Temporal lobe (tissue), 1 donor: ENCODE results near the gene ZFAND2A. TPM values are rescaled to one million over a fixed set of nuclear protein-coding genes. Genes with fewer than 3 reads are reported as not detected.

Experiments used
- total RNA-seq: library from RNA; depleted of rRNA; stranded (reverse); fragments of >200 nt; gene quantifications from one replicate; pipeline ENCODE4 v1.2.3, GENCODE V29; 2014

The ZFAND2A gene
- total RNA-seq, 1 donor from 2014 or later: 16.0 TPM

Other genes starting within 250 kb of the ZFAND2A start
- 32.0 TPM for gene ADAP1, start 205.5 kb downstream of the ZFAND2A start, total RNA-seq
- 13.3 TPM for gene COX19, start 184.6 kb downstream of the ZFAND2A start, total RNA-seq
- not detected for gene CYP2W1, start 177.0 kb downstream of the ZFAND2A start, total RNA-seq
- 1.2 TPM for gene GPR146, start 115.7 kb downstream of the ZFAND2A start, total RNA-seq
- 0.98 TPM for gene GPER1, start 72.1 kb downstream of the ZFAND2A start, total RNA-seq
- gene UNCX, start 72.7 kb upstream of the ZFAND2A start, total RNA-seq: not detected